Gastrocnemius medialis (tissue), 4 donors: ENCODE results near the gene NDUFC2. TPM values are rescaled to one million over a fixed set of nuclear protein-coding genes. Genes with fewer than 3 reads are reported as not detected.
A peak's percentile ranks its signal among the peaks of the same experiment; 100 is the strongest.

Experiments used
- ATAC-seq, 2 donors: fragments of 150-250 bp; one replicate each; pipeline ENCODE4 v1.9.1; 2016
- DNase-seq, 2 donors: peaks; one replicate each; pipeline ENCODE4 v3.0.0-alpha.2; 2019
- H3K27ac ChIP-seq, 4 donors: fragments of 200-600 bp; sonication (generic); 1 replicate in 1 of 4; 2 replicates in 3 of 4; pipeline ENCODE4 v1.5.1; 2016 to 2018; ENCODE audit warnings: mild to moderate bottlenecking in 2 of 4, moderate library complexity in 1 of 4
- H3K27me3 ChIP-seq, 3 donors: fragments of 200-600 bp; sonication (generic) in 2 of 3; 1 replicate in 1 of 3; 2 replicates in 2 of 3; pipeline versions ENCODE4 v1.5.1 to v1.6.0; 2016 to 2019; ENCODE audit warnings: mild to moderate bottlenecking in 1 of 3, moderate library complexity in 1 of 3
- H3K36me3 ChIP-seq, 2 donors: fragments of 200-600 bp; sonication (generic) in 1 of 2; one replicate each; pipeline ENCODE4 v1.5.1; 2017 to 2018
- H3K4me1 ChIP-seq, 2 donors: fragments of 200-600 bp; sonication (generic) in 1 of 2; one replicate each; pipeline ENCODE4 v1.5.1; 2016 to 2017; ENCODE audit warnings: mild to moderate bottlenecking in 2 of 2
- H3K4me3 ChIP-seq, 4 donors: fragments of 200-600 bp; sonication (generic) in 3 of 4; 1 replicate in 1 of 4; 2 replicates in 3 of 4; pipeline ENCODE4 v1.5.1; 2016 to 2019; ENCODE audit warnings: mild to moderate bottlenecking in 2 of 4
- H3K9me3 ChIP-seq, 3 donors: fragments of 200-600 bp; sonication (generic) in 2 of 3; 1 replicate in 1 of 3; 2 replicates in 2 of 3; pipeline ENCODE4 v1.5.1; 2016 to 2019
- POLR2A ChIP-seq, 2 donors: fragments of 450-650 bp; IDR thresholded peaks; one replicate each; pipeline ENCODE4 v1.6.1; 2017; ENCODE audit warnings: antibody characterized with exemption in 2 of 2, mild to moderate bottlenecking in 2 of 2, moderate library complexity in 2 of 2
- in situ Hi-C, 4 donors: fragments of 200-750 bp; cut with MboI; loops; one replicate each; pipeline versions ENCODE4 v1.15.0 to v1.8.0; 2017; ENCODE audit warnings: low sequenced_read_pairs in 4 of 4
- intact Hi-C: fragments of 100-400 bp; cut with DNase I; formaldehyde crosslinking; loops from one replicate; pipeline ENCODE4 v1.15.1; 2023; ENCODE audit warnings: low total_unique reads
- total RNA-seq, 4 donors: library from RNA; depleted of rRNA; stranded (reverse); fragments of >200 nt; gene quantifications; one replicate each; pipeline versions ENCODE4 v1.1.0 to v1.2.3, GENCODE V29; 2016
- TF ChIP-seq, protein P1 (sequence below), 5 experiments: fragments of 450-650 bp in 3 of 5; fragments of 200-600 bp in 2 of 5; sonication (generic) in 2 of 5; IDR thresholded peaks in 4 of 5; conservative IDR thresholded peaks in 1 of 5; 1 replicate in 4 of 5; 2 replicates in 1 of 5; pipeline ENCODE4 v1.5.1; 2016 to 2019; ENCODE audit warnings: antibody characterized with exemption in 5 of 5, mild to moderate bottlenecking in 3 of 5, moderate library complexity in 3 of 5

NDUFC2 gene
- total RNA-seq, 4 donors from 2014 or later: 83.7 to 207 (median 156) TPM

DNA sequence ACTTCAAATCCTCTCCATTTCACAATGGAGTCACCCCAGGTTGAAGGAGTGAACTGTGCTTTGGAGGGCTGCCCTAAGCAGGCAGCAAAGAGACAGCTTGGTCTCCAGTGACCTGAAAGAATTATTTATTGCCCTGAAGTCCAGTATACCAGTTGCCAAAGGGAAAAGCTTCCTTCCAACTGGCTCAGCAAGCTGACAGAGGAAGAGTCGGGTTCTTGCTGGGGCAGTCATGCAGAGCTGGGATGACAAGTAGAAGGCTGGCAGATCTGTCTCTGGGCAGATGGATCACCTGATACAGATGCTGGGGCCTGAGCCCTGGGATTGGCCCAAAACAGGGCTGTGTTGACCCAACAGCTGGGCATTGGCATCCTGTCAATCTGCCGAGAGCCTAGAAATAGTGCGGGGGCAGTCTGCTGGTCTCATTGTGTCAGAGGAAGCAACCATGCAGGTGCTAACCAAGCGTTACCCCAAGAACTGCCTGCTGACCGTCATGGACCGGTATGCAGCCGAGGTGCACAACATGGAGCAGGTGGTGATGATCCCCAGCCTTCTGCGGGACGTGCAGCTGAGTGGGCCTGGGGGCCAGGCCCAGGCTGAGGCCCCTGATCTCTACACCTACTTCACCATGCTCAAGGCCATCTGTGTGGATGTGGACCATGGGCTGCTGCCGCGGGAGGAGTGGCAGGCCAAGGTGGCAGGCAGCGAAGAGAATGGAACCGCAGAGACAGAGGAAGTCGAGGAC is 16.1 kb downstream of the NDUFC2 start, which contains the start of gene THRSP:
THRSP (plus strand) TSS at position 422 of the 742 bp plus-strand sequence; CDS start at position 443, 21 bp downstream.
- TF ChIP-seq, protein P1, sequence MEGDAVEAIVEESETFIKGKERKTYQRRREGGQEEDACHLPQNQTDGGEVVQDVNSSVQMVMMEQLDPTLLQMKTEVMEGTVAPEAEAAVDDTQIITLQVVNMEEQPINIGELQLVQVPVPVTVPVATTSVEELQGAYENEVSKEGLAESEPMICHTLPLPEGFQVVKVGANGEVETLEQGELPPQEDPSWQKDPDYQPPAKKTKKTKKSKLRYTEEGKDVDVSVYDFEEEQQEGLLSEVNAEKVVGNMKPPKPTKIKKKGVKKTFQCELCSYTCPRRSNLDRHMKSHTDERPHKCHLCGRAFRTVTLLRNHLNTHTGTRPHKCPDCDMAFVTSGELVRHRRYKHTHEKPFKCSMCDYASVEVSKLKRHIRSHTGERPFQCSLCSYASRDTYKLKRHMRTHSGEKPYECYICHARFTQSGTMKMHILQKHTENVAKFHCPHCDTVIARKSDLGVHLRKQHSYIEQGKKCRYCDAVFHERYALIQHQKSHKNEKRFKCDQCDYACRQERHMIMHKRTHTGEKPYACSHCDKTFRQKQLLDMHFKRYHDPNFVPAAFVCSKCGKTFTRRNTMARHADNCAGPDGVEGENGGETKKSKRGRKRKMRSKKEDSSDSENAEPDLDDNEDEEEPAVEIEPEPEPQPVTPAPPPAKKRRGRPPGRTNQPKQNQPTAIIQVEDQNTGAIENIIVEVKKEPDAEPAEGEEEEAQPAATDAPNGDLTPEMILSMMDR (IDR thresholded peaks at IDR 0.05 in 4 of 5, conservative IDR thresholded peaks at IDR 0.05 in 1 of 5): no peak
- H3K36me3 ChIP-seq: no peaks in the 10 kb centered on the region
- peak within 1 kb of the TSS; percentile 60 to 88 (median 70) for H3K27ac ChIP-seq
- no peaks in the 10 kb centered on the region for H3K9me3 ChIP-seq
- in situ Hi-C loops (no loop called here), intact Hi-C loops (no loop called here)
- H3K4me1 ChIP-seq: peaks cover 38 to 40% of the 10 kb centered on the region in 2 donors
- ATAC-seq (peak; percentile 80), DNase-seq (peak; percentile 55 to 85)
- H3K4me3 ChIP-seq: peak within 1 kb of the TSS in 1 of 4 donors; percentile 21
- H3K27me3 ChIP-seq: no peaks in the 10 kb centered on the region

DNA sequence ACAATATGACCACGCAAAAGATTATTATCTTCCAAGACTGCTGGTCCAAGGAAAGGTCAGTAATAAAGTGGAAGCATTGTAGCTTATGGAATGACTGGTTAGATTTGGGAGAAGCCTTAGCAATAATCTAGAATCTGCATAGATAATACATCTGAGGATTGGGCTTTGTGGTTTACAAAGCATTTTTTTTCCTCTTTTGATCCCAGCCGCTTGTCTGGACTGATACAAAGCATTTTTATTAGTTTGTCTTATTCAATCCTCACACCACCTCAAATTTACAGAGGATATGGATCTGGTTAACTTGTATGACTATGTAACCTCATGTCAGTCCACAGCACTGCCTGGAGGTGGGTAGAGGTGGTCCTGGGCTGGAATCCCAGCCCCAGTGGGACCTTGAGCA is 17.0 kb downstream of the NDUFC2 start:
- intact Hi-C loops: no loop called here
- no peaks in the 10 kb centered on the region for H3K27me3 ChIP-seq
- TF ChIP-seq POLR2A (IDR thresholded peaks at IDR 0.05): no peak
- TF ChIP-seq, protein P1 (IDR thresholded peaks at IDR 0.05 in 4 of 5, conservative IDR thresholded peaks at IDR 0.05 in 1 of 5): no peak
- H3K4me3 ChIP-seq: no peak overlapping the region
- DNase-seq (no peak), ATAC-seq (no peak)
- in situ Hi-C loops: no loop called here
- peaks cover 38 to 40% of the 10 kb centered on the region in 2 donors for H3K4me1 ChIP-seq
- no peaks in the 10 kb centered on the region for H3K36me3 ChIP-seq
- no peaks in the 10 kb centered on the region for H3K9me3 ChIP-seq
- peak overlapping the region; percentile 60 to 88 (median 70) for H3K27ac ChIP-seq

DNA sequence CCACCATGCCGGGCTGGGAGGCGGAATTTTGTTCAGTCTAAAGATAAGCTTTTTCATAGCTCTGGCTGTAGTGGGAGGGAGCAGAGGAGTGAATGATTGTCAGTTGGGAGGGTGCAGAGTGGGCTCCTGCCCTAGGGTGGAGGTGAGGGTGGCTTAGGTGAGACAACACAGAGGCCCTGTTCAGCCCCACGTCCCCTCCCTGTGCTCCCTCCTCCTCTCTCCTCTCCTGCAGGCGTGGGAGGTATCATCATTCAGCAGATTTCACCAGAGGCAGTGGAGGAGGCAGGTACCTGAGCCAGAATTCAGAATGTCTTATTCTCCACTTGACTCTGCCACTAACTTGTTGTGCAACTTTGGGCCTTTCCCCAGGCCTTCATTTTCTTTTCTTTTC is 17.7 kb downstream of the NDUFC2 start:
- no peak overlapping the region for H3K4me3 ChIP-seq
- TF ChIP-seq, protein P1 (IDR thresholded peaks at IDR 0.05 in 4 of 5, conservative IDR thresholded peaks at IDR 0.05 in 1 of 5): no peak
- TF ChIP-seq POLR2A (IDR thresholded peaks at IDR 0.05): no peak
- ATAC-seq (peak in 1 of 2 donors; percentile 47), DNase-seq (peak in 1 of 2 donors; percentile 66)
- H3K36me3 ChIP-seq: no peaks in the 10 kb centered on the region
- in situ Hi-C loops: no loop called here
- peak overlapping the region; percentile 61 to 88 (median 70) for H3K27ac ChIP-seq
- H3K9me3 ChIP-seq: no peaks in the 10 kb centered on the region
- intact Hi-C loops: no loop called here
- H3K27me3 ChIP-seq: no peaks in the 10 kb centered on the region
- H3K4me1 ChIP-seq: peaks cover 38 to 40% of the 10 kb centered on the region in 2 donors

DNA sequence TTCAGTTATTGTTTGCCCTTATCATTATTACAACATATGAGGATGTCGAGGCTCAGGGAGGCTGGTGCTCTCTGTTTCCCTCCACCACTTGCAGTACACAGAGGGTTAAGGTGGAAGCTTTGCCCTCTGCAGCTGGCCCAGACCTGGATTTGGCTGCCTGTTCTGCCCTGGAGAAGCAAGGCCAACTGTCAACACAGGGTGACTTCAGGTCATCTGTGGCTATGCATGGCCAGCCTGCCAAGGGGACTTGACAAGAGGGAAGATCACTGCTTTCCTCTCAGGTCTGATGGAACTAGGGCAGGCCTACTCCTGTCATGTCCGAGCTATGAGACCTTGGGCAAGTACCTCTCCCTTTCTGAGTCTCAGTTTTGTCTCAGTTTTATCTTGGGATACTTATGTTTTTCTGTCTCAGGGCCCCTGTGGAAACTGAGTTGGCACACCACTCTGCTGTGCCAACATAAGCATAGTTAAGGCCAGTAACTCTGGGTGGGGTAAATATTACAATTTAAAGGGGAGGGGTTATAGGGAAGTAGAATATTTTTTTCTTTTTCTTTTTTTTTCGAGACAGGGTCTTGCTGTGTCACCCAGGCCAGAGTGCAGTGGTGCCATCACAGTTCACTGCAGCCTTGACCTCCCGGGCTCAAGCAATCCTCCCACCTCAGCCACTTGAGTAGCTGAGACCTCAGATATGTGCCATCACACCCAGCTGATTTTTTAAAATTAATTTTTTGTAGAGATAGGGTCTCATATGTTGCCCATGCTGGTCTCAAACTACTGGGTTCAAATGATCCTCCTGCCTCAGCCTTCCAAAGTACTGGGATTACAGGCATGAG is 18.4 kb downstream of the NDUFC2 start:
- intact Hi-C loops (no loop called here), in situ Hi-C loops (no loop called here)
- Histone ChIP-seq H3K4me1 (peaks cover 38 to 40% of the 10 kb centered on the region in 2 donors), H3K27ac (peak overlapping the region; percentile 61 to 88 (median 70)), H3K9me3 (no peaks in the 10 kb centered on the region), H3K4me3 (no peak overlapping the region), H3K36me3 (no peaks in the 10 kb centered on the region), H3K27me3 (no peaks in the 10 kb centered on the region)
- ATAC-seq (peak; percentile 81 to 82), DNase-seq (peak; percentile 66 to 91)
- TF ChIP-seq, protein P1 (IDR thresholded peaks at IDR 0.05 in 4 of 5, conservative IDR thresholded peaks at IDR 0.05 in 1 of 5): no peak
- TF ChIP-seq POLR2A (IDR thresholded peaks at IDR 0.05): no peak
